ENCODE measurements around the gene SSR4. TPM values are rescaled to one million over a fixed set of nuclear protein-coding genes. Genes with fewer than 3 reads are reported as not detected.

SSR4 gene
- total and polyA plus RNA-seq, 2 experiments from 2014 or later = 316 to 693 TPM

DNA sequence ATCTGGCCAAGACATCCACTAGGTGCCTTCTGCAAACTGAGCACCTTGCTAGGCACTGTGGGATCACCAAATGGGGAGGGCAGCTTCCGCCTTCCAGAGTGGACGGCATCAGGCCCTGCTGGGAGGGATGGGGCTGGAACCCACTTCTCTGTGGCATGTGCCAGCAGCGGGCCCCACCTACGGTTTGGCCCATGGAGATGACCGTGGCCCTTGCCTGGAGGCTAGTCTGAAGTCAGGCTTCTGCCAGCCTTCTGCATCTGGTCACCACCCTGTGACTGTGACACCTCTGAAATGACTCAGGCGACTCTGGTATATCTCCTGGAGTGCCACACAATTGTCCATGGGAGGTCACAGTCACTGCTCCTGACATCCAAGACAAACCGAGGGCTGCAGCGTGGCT, 7.2 kb downstream of the SSR4 start:
- H3K4me1 ChIP-seq (ENCODE audit: insufficient read depth) = no peaks in the 10 kb centered on the region
- H3K79me2 ChIP-seq = no peaks in the 10 kb centered on the region
- no peak overlapping the region for H2AFZ ChIP-seq
- no peaks in the 10 kb centered on the region for H3K9me2 ChIP-seq (replicated peaks; ENCODE audit: insufficient read depth)
- no peaks in the 10 kb centered on the region for H3K27me3 ChIP-seq
- 84% methylated on average over 8 of the region's 8 CpGs for WGBS (ENCODE audit: low lambda C conversion rate, missing lambda C conversion rate)
- DNase-seq (ENCODE audit: low spot score) = no peak
- H3K4me2 ChIP-seq = no peak overlapping the region
- no peaks in the 10 kb centered on the region for H3K36me3 ChIP-seq (replicated peaks; ENCODE audit: insufficient read depth, low read depth)
- H3K9me3 ChIP-seq (ENCODE audit: low read depth) = no peaks in the 10 kb centered on the region
- no peaks in the 10 kb centered on the region for H4K20me1 ChIP-seq (ENCODE audit: insufficient read depth, poor library complexity, severe bottlenecking)
- H3K4me3 ChIP-seq = no peak overlapping the region
- no peak overlapping the region for H3K27ac ChIP-seq
- TF ChIP-seq, protein P1, sequence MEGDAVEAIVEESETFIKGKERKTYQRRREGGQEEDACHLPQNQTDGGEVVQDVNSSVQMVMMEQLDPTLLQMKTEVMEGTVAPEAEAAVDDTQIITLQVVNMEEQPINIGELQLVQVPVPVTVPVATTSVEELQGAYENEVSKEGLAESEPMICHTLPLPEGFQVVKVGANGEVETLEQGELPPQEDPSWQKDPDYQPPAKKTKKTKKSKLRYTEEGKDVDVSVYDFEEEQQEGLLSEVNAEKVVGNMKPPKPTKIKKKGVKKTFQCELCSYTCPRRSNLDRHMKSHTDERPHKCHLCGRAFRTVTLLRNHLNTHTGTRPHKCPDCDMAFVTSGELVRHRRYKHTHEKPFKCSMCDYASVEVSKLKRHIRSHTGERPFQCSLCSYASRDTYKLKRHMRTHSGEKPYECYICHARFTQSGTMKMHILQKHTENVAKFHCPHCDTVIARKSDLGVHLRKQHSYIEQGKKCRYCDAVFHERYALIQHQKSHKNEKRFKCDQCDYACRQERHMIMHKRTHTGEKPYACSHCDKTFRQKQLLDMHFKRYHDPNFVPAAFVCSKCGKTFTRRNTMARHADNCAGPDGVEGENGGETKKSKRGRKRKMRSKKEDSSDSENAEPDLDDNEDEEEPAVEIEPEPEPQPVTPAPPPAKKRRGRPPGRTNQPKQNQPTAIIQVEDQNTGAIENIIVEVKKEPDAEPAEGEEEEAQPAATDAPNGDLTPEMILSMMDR (IDR thresholded peaks at IDR 0.05; ENCODE audit: poor library complexity) = no peak
- no peak for TF ChIP-seq EZH2phosphoT487 (IDR thresholded peaks at IDR 0.05; ENCODE audit: low read depth, severe bottlenecking, unreplicated experiment)
- TF ChIP-seq EZH2 (IDR thresholded peaks at IDR 0.05; ENCODE audit: borderline replicate concordance) = no peak

DNA sequence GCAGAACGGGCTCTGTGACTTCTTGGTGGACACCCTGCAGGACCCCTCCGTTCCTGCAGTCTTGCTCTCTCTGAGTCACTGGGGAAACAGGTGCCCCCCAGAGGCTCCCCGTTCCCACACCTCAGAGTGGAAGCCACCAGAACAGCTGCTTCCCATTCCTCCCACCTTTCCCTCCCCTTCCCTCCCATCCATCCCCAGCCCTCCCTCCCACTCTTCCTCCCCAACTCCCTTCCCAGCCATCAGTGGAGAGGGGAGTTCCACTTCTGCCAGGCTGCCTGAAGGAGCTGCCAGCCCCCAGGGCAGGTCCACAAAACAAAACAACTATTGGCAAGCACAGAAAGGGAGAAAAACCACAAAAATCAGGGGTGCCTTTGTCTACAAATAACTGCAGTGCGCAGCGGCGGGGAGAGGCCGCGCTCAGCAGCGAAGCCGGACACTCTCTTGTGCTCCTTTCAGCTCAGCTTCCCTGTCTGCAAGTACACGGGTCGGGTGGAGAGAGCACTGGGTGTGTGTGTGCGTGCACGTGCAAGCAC, 8.1 kb downstream of the SSR4 start:
- no peaks in the 10 kb centered on the region for H4K20me1 ChIP-seq (ENCODE audit: insufficient read depth, poor library complexity, severe bottlenecking)
- H2AFZ ChIP-seq = no peak overlapping the region
- H3K9me2 ChIP-seq (replicated peaks; ENCODE audit: insufficient read depth) = no peaks in the 10 kb centered on the region
- no peaks in the 10 kb centered on the region for H3K79me2 ChIP-seq
- TF ChIP-seq, protein P1 (IDR thresholded peaks at IDR 0.05; ENCODE audit: poor library complexity) = no peak
- no peak for TF ChIP-seq EZH2phosphoT487 (IDR thresholded peaks at IDR 0.05; ENCODE audit: low read depth, severe bottlenecking, unreplicated experiment)
- TF ChIP-seq EZH2 (IDR thresholded peaks at IDR 0.05; ENCODE audit: borderline replicate concordance) = no peak
- H3K27me3 ChIP-seq = no peaks in the 10 kb centered on the region
- H3K4me3 ChIP-seq = no peak overlapping the region
- H3K9me3 ChIP-seq (ENCODE audit: low read depth) = no peaks in the 10 kb centered on the region
- no peak for DNase-seq (ENCODE audit: low spot score)
- no peak overlapping the region for H3K4me2 ChIP-seq
- WGBS (ENCODE audit: low lambda C conversion rate, missing lambda C conversion rate) = 85% methylated on average over 14 of the region's 14 CpGs
- no peaks in the 10 kb centered on the region for H3K4me1 ChIP-seq (ENCODE audit: insufficient read depth)
- no peak overlapping the region for H3K27ac ChIP-seq
- no peaks in the 10 kb centered on the region for H3K36me3 ChIP-seq (replicated peaks; ENCODE audit: insufficient read depth, low read depth)

DNA sequence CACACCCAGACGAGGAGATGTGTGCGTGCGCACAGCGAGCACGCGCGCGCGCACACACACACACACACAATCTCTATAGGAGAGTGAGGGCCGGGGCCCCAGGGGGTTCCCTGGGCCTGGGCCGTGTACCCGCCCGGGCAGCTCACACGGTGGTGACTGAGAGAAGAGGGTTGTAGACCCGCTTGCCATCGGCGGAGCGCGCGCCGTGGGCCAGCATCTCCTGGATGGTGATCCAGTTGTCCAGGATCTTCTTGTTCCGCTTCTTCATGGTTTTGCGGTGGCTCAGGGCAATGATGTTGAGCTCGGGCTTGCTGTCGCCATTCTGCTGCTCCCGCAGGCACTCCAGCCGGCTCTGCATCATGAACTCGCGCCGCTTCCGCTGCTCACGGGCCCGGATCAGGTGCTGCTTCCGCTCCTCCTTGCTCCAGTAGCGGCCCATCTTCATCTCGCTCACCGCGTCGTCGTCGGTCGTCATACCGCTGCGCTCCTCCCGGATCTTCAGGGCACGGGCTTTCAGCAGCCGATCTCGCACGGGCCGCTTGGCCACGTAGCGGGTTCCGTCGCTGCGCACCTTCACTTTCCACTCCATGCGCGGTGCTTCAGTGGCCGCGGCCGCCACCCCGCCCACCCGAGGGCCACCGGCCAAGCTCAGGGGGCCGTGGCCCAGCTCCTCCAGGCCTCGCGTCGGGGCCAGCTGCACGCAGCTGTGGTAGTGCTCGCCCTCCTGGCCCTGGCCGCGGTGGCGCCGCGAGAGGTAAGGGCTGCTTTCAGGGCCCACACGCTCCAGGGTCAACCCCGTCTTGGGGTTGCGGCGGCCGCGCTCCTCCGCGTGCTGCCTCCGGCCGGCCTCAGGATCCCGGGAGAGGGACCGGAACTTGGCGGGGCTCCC, 9.0 kb downstream of the SSR4 start:
- H3K27ac ChIP-seq = no peak overlapping the region
- H3K4me1 ChIP-seq (ENCODE audit: insufficient read depth) = no peaks in the 10 kb centered on the region
- H3K4me3 ChIP-seq = no peak overlapping the region
- 97% methylated on average over 74 of the region's 87 CpGs for WGBS (ENCODE audit: low lambda C conversion rate, missing lambda C conversion rate)
- H2AFZ ChIP-seq = no peak overlapping the region
- H3K79me2 ChIP-seq = no peaks in the 10 kb centered on the region
- DNase-seq (ENCODE audit: low spot score) = no peak
- H3K36me3 ChIP-seq (replicated peaks; ENCODE audit: insufficient read depth, low read depth) = no peaks in the 10 kb centered on the region
- TF ChIP-seq EZH2 (IDR thresholded peaks at IDR 0.05; ENCODE audit: borderline replicate concordance) (no peak), EZH2phosphoT487 (IDR thresholded peaks at IDR 0.05; ENCODE audit: low read depth, severe bottlenecking, unreplicated experiment) (no peak)
- TF ChIP-seq, protein P1 (IDR thresholded peaks at IDR 0.05; ENCODE audit: poor library complexity) = no peak
- no peaks in the 10 kb centered on the region for H3K9me2 ChIP-seq (replicated peaks; ENCODE audit: insufficient read depth)
- no peak overlapping the region for H3K4me2 ChIP-seq
- H4K20me1 ChIP-seq (ENCODE audit: insufficient read depth, poor library complexity, severe bottlenecking) = no peaks in the 10 kb centered on the region
- H3K27me3 ChIP-seq = no peaks in the 10 kb centered on the region
- H3K9me3 ChIP-seq (ENCODE audit: low read depth) = no peaks in the 10 kb centered on the region

Measured in hepatocyte (in vitro differentiated cells).